HepG2 (cell line): ENCODE measurements around the gene TCF12. TPM values are rescaled to one million over a fixed set of nuclear protein-coding genes. Genes with fewer than 3 reads are reported as not detected.

Experiments
- AGO2 ChIP-seq: fragments of 200-400 bp; formaldehyde crosslinking; optimal IDR thresholded peaks from 2 replicates; pipeline ENCODE3; 2017; ENCODE audit warnings: mild to moderate bottlenecking, low read depth, low read length, moderate library complexity
- BRD4 ChIP-seq: sonication (generic); formaldehyde crosslinking; IDR thresholded peaks from 2 replicates; pipeline ENCODE4 v1.4.0; 2020; ENCODE audit warnings: missing genetic modification reagents
- CAMTA2 ChIP-seq: sonication (generic); formaldehyde crosslinking; IDR thresholded peaks from 2 replicates; pipeline ENCODE4 v1.4.0; 2020; ENCODE audit warnings: mild to moderate bottlenecking, missing genetic modification reagents, borderline replicate concordance
- DR1 ChIP-seq: sonication (generic); formaldehyde crosslinking; IDR thresholded peaks from 2 replicates; pipeline ENCODE4 v1.8.0; 2021; ENCODE audit warnings: mild to moderate bottlenecking, missing genetic modification reagents, inconsistent platforms
- GPN1 ChIP-seq: sonication (generic); formaldehyde crosslinking; IDR thresholded peaks from 2 replicates; pipeline ENCODE4 v1.5.1; 2020; ENCODE audit warnings: missing genetic modification reagents, borderline replicate concordance
- HNRNPH1 ChIP-seq: fragments of 200-400 bp; formaldehyde crosslinking; optimal IDR thresholded peaks from 2 replicates; pipeline ENCODE3; 2017; ENCODE audit warnings: mild to moderate bottlenecking, low read depth, low read length
- HNRNPLL ChIP-seq: fragments of 200-400 bp; formaldehyde crosslinking; IDR thresholded peaks from 2 replicates; pipeline ENCODE4 v1.6.1; 2017; ENCODE audit warnings: mild to moderate bottlenecking, low read depth, low read length; ENCODE audit not compliant: poor library complexity, severe bottlenecking
- MBD4 ChIP-seq: IDR thresholded peaks from 2 replicates; pipeline ENCODE4 v1.6.1; 2012; ENCODE audit warnings: low read length, inconsistent platforms, borderline replicate concordance
- MIXL1 ChIP-seq: IDR thresholded peaks from 2 replicates; pipeline ENCODE4 v1.6.1; 2016
- NR1H2 ChIP-seq: sonication (generic); formaldehyde crosslinking; IDR thresholded peaks from 2 replicates; pipeline ENCODE4 v1.8.1; 2022; ENCODE audit warnings: low read depth, missing genetic modification reagents, borderline replicate concordance
- PAX8 ChIP-seq: sonication (generic); formaldehyde crosslinking; IDR thresholded peaks from 2 replicates; pipeline ENCODE4 v1.8.0; 2022; ENCODE audit warnings: mild to moderate bottlenecking, missing genetic modification reagents, borderline replicate concordance
- SIN3A ChIP-seq: IDR thresholded peaks from 2 replicates; pipeline ENCODE4 v1.6.1; 2011; ENCODE audit warnings: low read depth, mild to moderate bottlenecking, control low read depth, low read length, borderline replicate concordance
- SOX13 ChIP-seq, 3 experiments: fragments of 450-650 bp in 1 of 3; sonication (generic) in 1 of 3; formaldehyde crosslinking in 1 of 3; IDR thresholded peaks in 2 of 3; conservative IDR thresholded peaks in 1 of 3; 2 replicates each; pipeline versions ENCODE4 v1.5.0 to v1.6.1; 2016 to 2020; ENCODE audit warnings: antibody characterized with exemption in 1 of 3, mild to moderate bottlenecking in 1 of 3, missing compliant biosample characterization in 1 of 3, missing genetic modification reagents in 1 of 3, moderate library complexity in 1 of 3
- ZBTB21 ChIP-seq: sonication (generic); formaldehyde crosslinking; IDR thresholded peaks from 2 replicates; pipeline ENCODE4 v1.4.0; 2020; ENCODE audit warnings: missing genetic modification reagents
- ZMYM4 ChIP-seq: sonication (generic); formaldehyde crosslinking; IDR thresholded peaks from 2 replicates; pipeline ENCODE4 v1.8.1; 2023; ENCODE audit warnings: mild to moderate bottlenecking, missing genetic modification reagents
- ZNF232 ChIP-seq: sonication (generic); formaldehyde crosslinking; IDR thresholded peaks from 2 replicates; pipeline ENCODE4 v1.4.0; 2020; ENCODE audit warnings: missing genetic modification reagents, borderline replicate concordance
- ZNF546 ChIP-seq: sonication (generic); formaldehyde crosslinking; conservative IDR thresholded peaks from 2 replicates; pipeline ENCODE4 v1.8.1; 2023; ENCODE audit warnings: mild to moderate bottlenecking, missing genetic modification reagents
- ZNF572 ChIP-seq: sonication (generic); formaldehyde crosslinking; IDR thresholded peaks from 2 replicates; pipeline ENCODE4 v1.5.1; 2020; ENCODE audit warnings: mild to moderate bottlenecking, missing genetic modification reagents
- ZNF589 ChIP-seq: sonication (generic); formaldehyde crosslinking; conservative IDR thresholded peaks from 2 replicates; pipeline ENCODE4 v1.8.0; 2022; ENCODE audit warnings: mild to moderate bottlenecking, moderate library complexity, missing genetic modification reagents
- ZNF7 ChIP-seq: IDR thresholded peaks from 2 replicates; pipeline ENCODE4 v1.6.1; 2016; ENCODE audit warnings: missing biosample characterization, missing genetic modification reagents
- ZNF747 ChIP-seq: sonication (generic); formaldehyde crosslinking; IDR thresholded peaks from 2 replicates; pipeline ENCODE4 v1.8.1; 2023; ENCODE audit warnings: missing genetic modification reagents, mild to moderate bottlenecking, borderline replicate concordance
- ZNF761 ChIP-seq: sonication (generic); formaldehyde crosslinking; conservative IDR thresholded peaks from 2 replicates; pipeline ENCODE4 v1.4.0; 2020; ENCODE audit warnings: mild to moderate bottlenecking, missing genetic modification reagents
- ZNF777 ChIP-seq: sonication (generic); formaldehyde crosslinking; IDR thresholded peaks from 2 replicates; pipeline ENCODE4 v1.4.0; 2020; ENCODE audit warnings: missing genetic modification reagents
- ZNF792 ChIP-seq: IDR thresholded peaks from 2 replicates; pipeline ENCODE4 v1.6.1; 2016
- ZSCAN29 ChIP-seq: sonication (generic); formaldehyde crosslinking; conservative IDR thresholded peaks from 2 replicates; pipeline ENCODE4 v1.4.0; 2020; ENCODE audit warnings: mild to moderate bottlenecking, missing genetic modification reagents
- polyA plus RNA-seq, 8 experiments: library from polyadenylated mRNA; depleted of rRNA in 3 of 8; stranded (reverse) in 7 of 8; unstranded in 1 of 8; fragments of >200 nt; fragmentation: Illumina TruSeq in 4 of 8; extraction: Trizol in 4 of 8; gene quantifications; 2 replicates each; pipeline versions ENCODE4 v1.2.1 to v1.2.3, GENCODE V29; 2011 to 2016; ENCODE audit warnings: low read depth in 4 of 8, missing spikeins in 1 of 8, mixed read lengths in 1 of 8; ENCODE audit not compliant: insufficient read depth in 1 of 8
- total RNA-seq, 5 experiments: library from RNA; depleted of rRNA; stranded (reverse); fragments of >200 nt; fragmentation: Illumina TruSeq; extraction: Trizol; gene quantifications; 2 replicates each; pipeline ENCODE4 v1.2.3, GENCODE V29; 2016; ENCODE audit warnings: low read depth in 1 of 5
- TF ChIP-seq, protein P1 (sequence below): sonication (generic); formaldehyde crosslinking; conservative IDR thresholded peaks from 2 replicates; pipeline ENCODE4 v1.8.0; 2022; ENCODE audit warnings: missing genetic modification reagents

Gene TCF12
- total and polyA plus RNA-seq, 2 of the 13 experiments (the other 11 are each of a cell fraction or from before 2014, with no cell fraction given): 48.6 to 51.1 TPM

DNA sequence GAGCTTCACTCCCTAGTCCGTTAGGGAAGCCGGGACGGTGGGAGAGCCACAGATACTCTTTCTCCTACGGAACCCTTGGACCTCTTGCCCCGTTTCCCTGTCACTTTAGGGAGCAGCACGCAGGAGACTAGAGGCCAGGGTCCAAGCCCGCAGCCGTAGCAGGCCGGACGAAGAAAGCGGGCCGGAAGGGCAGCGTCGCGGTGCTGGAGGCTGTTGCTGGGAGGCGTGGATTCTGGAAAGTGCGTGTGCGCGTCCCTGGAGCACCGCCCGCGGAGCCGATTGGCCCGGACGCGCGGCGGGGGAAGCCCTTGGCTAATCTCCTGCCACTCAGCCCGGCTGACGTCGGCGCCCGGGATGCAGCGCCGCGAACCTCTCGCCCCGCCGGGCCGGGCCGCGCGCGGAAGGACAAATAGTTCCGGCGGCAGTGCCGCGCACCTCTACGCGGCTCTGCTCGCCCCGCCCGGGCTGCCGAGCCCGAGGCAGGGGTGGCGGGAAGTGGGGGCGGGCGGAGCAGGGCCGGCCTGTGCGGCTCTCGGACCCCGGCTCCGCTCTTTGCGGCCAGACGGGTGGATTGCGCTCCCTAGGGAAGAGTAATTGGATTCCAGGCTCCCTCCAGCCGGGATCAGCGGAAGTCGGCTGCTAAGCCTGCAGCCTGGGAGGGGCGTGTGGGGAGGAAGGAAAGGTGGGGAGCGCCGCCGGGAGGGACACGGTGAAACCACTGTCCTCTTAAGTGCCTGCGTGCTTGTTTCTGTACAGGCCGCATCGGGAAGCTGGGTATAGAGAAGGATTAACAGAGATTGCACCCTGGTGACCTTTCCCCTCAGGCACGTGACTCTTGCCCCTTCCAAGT is 31.3 kb upstream of the TCF12 start (continued):
- TF ChIP-seq HNRNPH1 (no peak), ZMYM4 (peak; percentile 99), PAX8 (CRISPR knock-in tag) (no peak; the same call in 1 of the 2 replicates), ZNF792 (peak; percentile 81), AGO2 (peak; percentile 72), SOX13 (IDR thresholded peaks at IDR 0.05) (no peak), SOX13 (CRISPR knock-in tag; conservative IDR thresholded peaks at IDR 0.05 in 1 of 2, IDR thresholded peaks at IDR 0.05 in 1 of 2) (peak in 1 of 2 experiments; percentile 3; a peak in 1 of 4 replicates), BRD4 (CRISPR knock-in tag) (peak; percentile 45; the same call in 1 of the 2 replicates), ZSCAN29 (peak; percentile 64; the same call in 1 of the 2 replicates), DR1 (CRISPR knock-in tag) (peak; percentile 68), MBD4 (no peak), CAMTA2 (CRISPR knock-in tag) (no peak), MIXL1 (CRISPR knock-in tag) (peak; percentile 62), ZNF761 (CRISPR knock-in tag) (peak; percentile 87), GPN1 (CRISPR knock-in tag) (0 out of 2 replicates have a peak, but pooled peaks have one; percentile 62), SIN3A (peak; percentile 66; the same call in 1 of the 2 replicates), ZNF589 (0 out of 2 replicates have a peak, but pooled peaks have one; percentile 28), ZNF747 (CRISPR knock-in tag) (peak; percentile 96), HNRNPLL (peak; percentile 100), NR1H2 (CRISPR knock-in tag) (peak; percentile 95; the same call in 1 of the 2 replicates), ZNF232 (CRISPR knock-in tag) (no peak), ZNF7 (CRISPR knock-in tag) (no peak; the same call in 1 of the 2 replicates), ZNF572 (CRISPR knock-in tag) (no peak), ZNF777 (peak; percentile 52; the same call in 1 of the 2 replicates), ZBTB21 (no peak; the same call in 1 of the 2 replicates), ZNF546 (CRISPR knock-in tag) (peak; percentile 95; the same call in 1 of the 2 replicates)
- TF ChIP-seq, protein P1, sequence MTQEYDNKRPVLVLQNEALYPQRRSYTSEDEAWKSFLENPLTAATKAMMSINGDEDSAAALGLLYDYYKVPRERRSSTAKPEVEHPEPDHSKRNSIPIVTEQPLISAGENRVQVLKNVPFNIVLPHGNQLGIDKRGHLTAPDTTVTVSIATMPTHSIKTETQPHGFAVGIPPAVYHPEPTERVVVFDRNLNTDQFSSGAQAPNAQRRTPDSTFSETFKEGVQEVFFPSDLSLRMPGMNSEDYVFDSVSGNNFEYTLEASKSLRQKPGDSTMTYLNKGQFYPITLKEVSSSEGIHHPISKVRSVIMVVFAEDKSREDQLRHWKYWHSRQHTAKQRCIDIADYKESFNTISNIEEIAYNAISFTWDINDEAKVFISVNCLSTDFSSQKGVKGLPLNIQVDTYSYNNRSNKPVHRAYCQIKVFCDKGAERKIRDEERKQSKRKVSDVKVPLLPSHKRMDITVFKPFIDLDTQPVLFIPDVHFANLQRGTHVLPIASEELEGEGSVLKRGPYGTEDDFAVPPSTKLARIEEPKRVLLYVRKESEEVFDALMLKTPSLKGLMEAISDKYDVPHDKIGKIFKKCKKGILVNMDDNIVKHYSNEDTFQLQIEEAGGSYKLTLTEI (CRISPR knock-in tag): no peak
